ENCODE measurements around the gene ZNF827.

- TF ChIP-seq EZH2phosphoT487 (IDR thresholded peaks at IDR 0.05; ENCODE audit: unreplicated experiment) = no peak
- no peak for TF ChIP-seq POLR2AphosphoS5 (IDR thresholded peaks at IDR 0.05; ENCODE audit: low read depth)
- no peak for TF ChIP-seq REST (IDR thresholded peaks at IDR 0.05; ENCODE audit: unreplicated experiment)
- no peak for TF ChIP-seq CTCF (conservative IDR thresholded peaks at IDR 0.05; ENCODE audit: low read depth in 2 of 2)
- no peak for TF ChIP-seq EZH2 (IDR thresholded peaks at IDR 0.05; ENCODE audit: low read depth, unreplicated experiment)
- TF ChIP-seq ZNF114 (CRISPR knock-in tag; IDR thresholded peaks at IDR 0.05) = no peak
These were observed 78.7 kb downstream of the ZNF827 start for GRCh38 chr4:145859926-145860325.

Data from GM23338 (cell line).